Gastroesophageal sphincter (tissue), 3 donors: ENCODE results near the gene PDZD2.

ENCODE experiments used
- CTCF ChIP-seq, 4 experiments: fragments of 200-600 bp in 2 of 4; fragments of 450-650 bp in 2 of 4; sonication (generic) in 1 of 4; IDR thresholded peaks; one replicate each; pipeline ENCODE4 v1.5.1; 2017 to 2019; ENCODE audit warnings: antibody characterized with exemption in 4 of 4, mild to moderate bottlenecking in 2 of 4, moderate library complexity in 2 of 4
- EP300 ChIP-seq: sonication (generic); formaldehyde crosslinking; IDR thresholded peaks from one replicate; pipeline ENCODE4 v1.6.1; 2017; ENCODE audit warnings: antibody characterized with exemption, mild to moderate bottlenecking
- POLR2A ChIP-seq, 2 donors: fragments of 450-650 bp; IDR thresholded peaks; one replicate each; pipeline ENCODE4 v1.6.1; 2017; ENCODE audit warnings: antibody characterized with exemption in 2 of 2, mild to moderate bottlenecking in 2 of 2, moderate library complexity in 1 of 2
- POLR2AphosphoS5 ChIP-seq: sonication (generic); formaldehyde crosslinking; IDR thresholded peaks from one replicate; pipeline ENCODE4 v1.6.1; 2017; ENCODE audit warnings: antibody characterized with exemption

- TF ChIP-seq POLR2A (IDR thresholded peaks at IDR 0.05) (no peak), CTCF (IDR thresholded peaks at IDR 0.05) (no peak), EP300 (no peak), POLR2AphosphoS5 (no peak)
Observed at GRCh38 chr5:32059761-32060530, 421.0 kb downstream of the PDZD2 start.
